Measurements from ENCODE around the gene NME4. TPM values are rescaled to one million over a fixed set of nuclear protein-coding genes. Genes with fewer than 3 reads are reported as not detected.

NME4 gene
- total and polyA plus RNA-seq, 10 of the 15 experiments (the other 5 are each of a cell fraction or from before 2014, with no cell fraction given): 11.0 to 235 (median 97.7) TPM

- peak; percentile 15 for TF ChIP-seq USF1 (IDR thresholded peaks at IDR 0.05; ENCODE audit: borderline replicate concordance, extremely low read length, insufficient read depth, low read depth, low read length)
- 0 out of 2 replicates have a peak, but pooled peaks have one; percentile 4 for TF ChIP-seq IKZF1 (conservative IDR thresholded peaks at IDR 0.05)
- no peak for TF ChIP-seq HDGF (IDR thresholded peaks at IDR 0.05)
- TF ChIP-seq BMI1 (IDR thresholded peaks at IDR 0.05; ENCODE audit: borderline replicate concordance): no peak
- no peak for TF ChIP-seq JUNB (IDR thresholded peaks at IDR 0.05)
- TF ChIP-seq SMC3 (IDR thresholded peaks at IDR 0.05; ENCODE audit: borderline replicate concordance, low read length): no peak
- TF ChIP-seq YBX1 (IDR thresholded peaks at IDR 0.05): no peak
- peak; percentile 61 for TF ChIP-seq RUNX3 (IDR thresholded peaks at IDR 0.05; ENCODE audit: low read length)
- no peak for TF ChIP-seq ZNF24 (IDR thresholded peaks at IDR 0.05)
- TF ChIP-seq IRF4 (IDR thresholded peaks at IDR 0.05; ENCODE audit: low read depth, low read length): no peak
- TF ChIP-seq E2F4 (IDR thresholded peaks at IDR 0.05; ENCODE audit: low read depth, low read length): no peak
- no peak for TF ChIP-seq MXI1 (IDR thresholded peaks at IDR 0.05; ENCODE audit: low read depth, low read length)
- TF ChIP-seq FOS (IDR thresholded peaks at IDR 0.05; ENCODE audit: borderline replicate concordance, extremely low read depth, insufficient read length): no peak
- TF ChIP-seq E2F8 (IDR thresholded peaks at IDR 0.05; ENCODE audit: low read depth, partially characterized antibody): peak; percentile 48
- TF ChIP-seq NKRF (conservative IDR thresholded peaks at IDR 0.05): no peak
- TF ChIP-seq WRNIP1 (IDR thresholded peaks at IDR 0.05; ENCODE audit: borderline replicate concordance, low read depth, low read length): no peak
- peak; percentile 27; the same call in 1 of the 2 replicates for TF ChIP-seq MTA2 (IDR thresholded peaks at IDR 0.05; ENCODE audit: low read depth)
Observed at GRCh38 chr16:396605-397004, 394 bp upstream of the NME4 start (continued).
